Cardiac fibroblast (primary cell): Measurements from ENCODE around the gene ZNF562.
"Not testable (repeated sequence)": the region's sequence is repeated elsewhere in the genome, so short reads cannot be mapped to it uniquely, and the experiment has no call there.

Source experiments
- DNase-seq, 2 donors: peaks; one replicate each; pipeline versions ENCODE4 v3.0.0 to v3.0.0-alpha.2; 2010; ENCODE audit warnings: low read depth in 2 of 2
- H3K4me3 ChIP-seq, 2 donors: replicated peaks in 1 of 2; 1 replicate in 1 of 2; 2 replicates in 1 of 2; pipeline ENCODE4 v1.5.1; 2011; ENCODE audit warnings: low read depth in 2 of 2, low read length in 2 of 2, mild to moderate bottlenecking in 2 of 2, moderate library complexity in 1 of 2
- TF ChIP-seq, protein P1 (sequence below): IDR thresholded peaks from one replicate; pipeline ENCODE4 v1.5.1; 2011; ENCODE audit warnings: low read depth, mild to moderate bottlenecking, low read length, inconsistent platforms

ZNF562 gene

GRCh38 chr19:9702186-9702585, 27.3 kb upstream of the ZNF562 start:
- H3K4me3 ChIP-seq = no peak overlapping the region
- DNase-seq = no peak
- TF ChIP-seq, protein P1, sequence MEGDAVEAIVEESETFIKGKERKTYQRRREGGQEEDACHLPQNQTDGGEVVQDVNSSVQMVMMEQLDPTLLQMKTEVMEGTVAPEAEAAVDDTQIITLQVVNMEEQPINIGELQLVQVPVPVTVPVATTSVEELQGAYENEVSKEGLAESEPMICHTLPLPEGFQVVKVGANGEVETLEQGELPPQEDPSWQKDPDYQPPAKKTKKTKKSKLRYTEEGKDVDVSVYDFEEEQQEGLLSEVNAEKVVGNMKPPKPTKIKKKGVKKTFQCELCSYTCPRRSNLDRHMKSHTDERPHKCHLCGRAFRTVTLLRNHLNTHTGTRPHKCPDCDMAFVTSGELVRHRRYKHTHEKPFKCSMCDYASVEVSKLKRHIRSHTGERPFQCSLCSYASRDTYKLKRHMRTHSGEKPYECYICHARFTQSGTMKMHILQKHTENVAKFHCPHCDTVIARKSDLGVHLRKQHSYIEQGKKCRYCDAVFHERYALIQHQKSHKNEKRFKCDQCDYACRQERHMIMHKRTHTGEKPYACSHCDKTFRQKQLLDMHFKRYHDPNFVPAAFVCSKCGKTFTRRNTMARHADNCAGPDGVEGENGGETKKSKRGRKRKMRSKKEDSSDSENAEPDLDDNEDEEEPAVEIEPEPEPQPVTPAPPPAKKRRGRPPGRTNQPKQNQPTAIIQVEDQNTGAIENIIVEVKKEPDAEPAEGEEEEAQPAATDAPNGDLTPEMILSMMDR = no peak

DNA sequence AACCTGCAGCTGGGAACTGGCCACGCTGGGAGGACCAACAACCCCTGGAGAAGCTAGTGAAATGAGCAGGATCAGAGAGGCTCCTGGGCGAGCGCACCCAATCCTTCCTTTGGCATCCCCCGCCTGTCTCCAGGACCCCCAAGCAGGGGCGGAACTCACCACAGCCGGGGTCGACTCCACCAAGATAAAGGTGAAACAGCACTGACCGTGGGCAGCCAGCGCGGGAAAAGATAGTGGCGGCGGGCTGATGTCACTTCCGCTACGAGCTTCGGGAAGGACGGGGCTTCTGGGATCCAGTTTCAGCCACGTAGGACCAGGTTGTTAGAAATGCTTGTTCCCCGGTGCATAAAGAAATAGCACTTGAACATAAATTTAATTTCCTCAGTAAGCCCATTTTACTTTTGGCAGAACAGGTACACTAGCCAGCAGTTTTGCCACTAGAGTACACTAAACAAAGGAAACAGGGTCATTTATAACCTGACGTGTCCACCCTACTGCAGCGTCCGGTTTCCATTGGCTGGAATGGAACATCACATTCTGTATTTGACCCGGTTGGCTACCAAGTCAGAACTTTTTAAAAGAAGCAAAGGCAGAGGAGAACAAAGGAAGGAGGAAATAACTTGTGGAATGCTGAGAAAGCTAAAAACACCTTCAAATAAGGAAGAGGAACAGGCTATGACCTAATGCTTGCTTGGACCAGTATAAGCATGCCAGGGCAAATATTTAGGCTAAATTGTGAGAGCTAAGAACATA, 25.5 kb upstream of the ZNF562 start:
- H3K4me3 ChIP-seq = no peak overlapping the region
- TF ChIP-seq, protein P1 = no peak
- no peak for DNase-seq

DNA sequence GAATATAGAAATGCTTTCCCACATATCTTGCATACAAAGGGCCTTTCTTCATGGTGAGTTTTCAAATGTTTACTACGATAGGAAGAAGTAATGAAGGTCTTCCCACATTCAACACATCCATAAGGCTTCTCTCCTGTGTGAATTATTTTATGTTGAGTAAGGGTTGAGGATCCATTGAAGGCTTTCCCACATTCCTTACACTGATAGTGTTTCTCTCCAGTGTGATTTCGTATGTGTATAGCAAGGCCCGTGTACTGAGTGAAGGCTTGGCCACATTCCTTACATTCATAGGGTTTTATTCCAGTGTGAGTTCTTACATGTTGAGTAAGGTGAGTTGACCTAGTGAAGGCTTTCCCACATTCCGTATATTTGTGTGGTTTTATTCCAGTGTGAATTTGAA, 15.4 kb upstream of the ZNF562 start:
- DNase-seq, H3K4me3 ChIP-seq: not testable (repeated sequence)

DNA sequence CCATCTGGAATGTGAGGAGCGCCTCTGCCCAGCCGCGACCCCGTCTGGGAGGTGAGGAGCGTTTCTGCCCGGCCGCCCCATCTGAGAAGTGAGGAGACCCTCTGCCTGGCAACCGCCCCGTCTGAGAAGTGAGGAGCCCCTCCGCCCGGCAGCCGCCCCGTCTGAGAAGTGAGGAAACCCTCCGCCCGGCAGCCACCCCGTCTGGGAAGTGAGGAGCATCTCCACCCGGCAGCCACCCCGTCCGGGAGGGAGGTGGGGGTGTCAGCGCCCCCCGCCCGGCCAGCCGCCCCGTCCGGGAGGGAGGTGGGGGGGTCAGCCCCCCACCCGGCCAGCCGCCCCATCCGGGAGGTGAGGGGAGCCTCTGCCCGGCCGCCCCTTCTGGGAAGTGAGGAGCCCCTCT, 5.1 kb upstream of the ZNF562 start:
- not testable (repeated sequence) for H3K4me3 ChIP-seq, DNase-seq

DNA sequence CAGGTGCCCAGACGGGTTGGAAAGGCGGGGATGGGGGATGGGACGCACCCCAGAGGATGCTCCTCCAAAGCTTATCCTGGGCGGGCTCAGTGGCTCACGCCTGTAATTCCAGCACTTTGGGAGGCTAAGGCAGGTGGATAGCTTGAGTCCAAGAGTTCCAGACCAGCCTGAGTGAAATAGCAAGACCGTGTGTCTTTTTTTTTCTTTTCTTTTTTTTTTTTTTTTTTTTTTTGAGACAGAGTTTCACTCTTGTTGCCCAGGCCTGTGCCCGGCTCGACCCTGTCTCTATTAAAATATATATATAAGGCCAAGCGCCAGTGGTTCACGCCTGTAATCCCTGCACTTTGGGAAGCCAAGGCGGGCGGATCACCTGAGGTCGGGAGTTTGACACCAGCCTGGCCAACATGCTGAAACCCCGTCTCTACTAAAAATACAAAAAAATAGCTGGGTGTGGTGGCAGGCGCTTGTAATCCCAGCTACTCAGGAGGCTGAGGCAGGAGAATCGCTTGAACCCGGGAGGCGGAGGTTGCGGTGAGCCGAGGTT, 530 bp upstream of the ZNF562 start:
- peak overlapping the region; percentile 61 to 78 for H3K4me3 ChIP-seq
- DNase-seq = not testable (repeated sequence)

- TF ChIP-seq, protein P1 = no peak
- DNase-seq = peak; percentile 6 to 52
Measured at GRCh38 chr19:9673912-9674662, 813 bp downstream of the ZNF562 start.

GRCh38 chr19:9672893-9673292, 2.0 kb downstream of the ZNF562 start:
- DNase-seq = no peak
- TF ChIP-seq, protein P1 = no peak
- no peak overlapping the region for H3K4me3 ChIP-seq

More at GRCh38 chr19:9673912-9674662, 813 bp downstream of the ZNF562 start:
- H3K4me3 ChIP-seq = peak overlapping the region; percentile 61 to 78

GRCh38 chr19:9671655-9672054, 3.2 kb downstream of the ZNF562 start:
- TF ChIP-seq, protein P1 = no peak
- H3K4me3 ChIP-seq = no peak overlapping the region
- DNase-seq = peak in 1 of 2 donors; percentile 16
